Activated CD8-positive, alpha-beta memory T cell treated with anti-CD3 and anti-CD28 coated beads, Interleukin-2, amount 50 U/mL, for 48 hours (primary cell): ENCODE measurements around the gene UNC79.

Experiments used
- DNase-seq: peaks from one replicate; pipeline ENCODE4 v3.0.0-alpha.2; 2020

Gene UNC79

GRCh38 chr14:93675651-93676050 lies 244.9 kb downstream of the UNC79 start:
- DNase-seq: no peak

GRCh38 chr14:93676416-93676958 lies 245.7 kb downstream of the UNC79 start:
- DNase-seq: no peak

DNA sequence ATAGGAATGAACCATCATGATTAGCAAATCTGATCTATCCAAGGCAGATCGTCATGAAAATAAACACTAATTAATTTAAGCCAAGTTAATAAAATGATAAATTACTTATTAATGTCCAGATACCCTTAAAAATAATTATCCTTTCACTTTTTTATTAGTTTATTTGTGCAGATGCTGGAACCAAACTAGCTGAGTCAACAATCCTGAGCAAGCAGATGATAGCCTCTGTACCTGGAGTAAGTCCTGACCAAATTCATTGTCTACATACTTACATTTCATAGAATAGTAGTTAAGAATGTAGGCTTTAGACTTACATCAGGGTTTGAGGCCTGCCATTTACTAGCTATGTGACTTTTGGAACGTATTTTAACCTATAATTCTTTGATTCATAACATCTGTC lies 251.7 kb downstream of the UNC79 start:
- no peak for DNase-seq

DNA sequence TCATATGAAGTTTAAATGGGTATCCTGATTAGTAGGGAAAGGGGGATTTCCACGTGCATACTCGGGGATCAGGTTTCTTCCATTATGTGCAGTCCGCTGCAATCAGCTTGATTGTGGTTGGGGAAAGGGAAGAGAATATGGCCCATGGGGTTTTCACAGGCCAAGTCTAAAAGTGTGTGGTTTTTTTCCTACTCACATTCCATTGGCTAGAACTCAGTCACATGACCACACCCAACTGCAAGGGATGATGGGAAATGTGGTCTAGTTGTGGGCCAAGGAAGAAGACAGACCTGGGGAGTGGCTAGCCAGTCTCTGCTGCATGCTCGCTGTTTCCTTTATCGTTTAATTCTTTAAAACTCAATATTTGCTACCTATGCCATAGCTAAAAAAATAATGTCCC lies 252.5 kb downstream of the UNC79 start:
- no peak for DNase-seq

GRCh38 chr14:93685121-93685895 lies 254.6 kb downstream of the UNC79 start:
- DNase-seq: no peak

DNA sequence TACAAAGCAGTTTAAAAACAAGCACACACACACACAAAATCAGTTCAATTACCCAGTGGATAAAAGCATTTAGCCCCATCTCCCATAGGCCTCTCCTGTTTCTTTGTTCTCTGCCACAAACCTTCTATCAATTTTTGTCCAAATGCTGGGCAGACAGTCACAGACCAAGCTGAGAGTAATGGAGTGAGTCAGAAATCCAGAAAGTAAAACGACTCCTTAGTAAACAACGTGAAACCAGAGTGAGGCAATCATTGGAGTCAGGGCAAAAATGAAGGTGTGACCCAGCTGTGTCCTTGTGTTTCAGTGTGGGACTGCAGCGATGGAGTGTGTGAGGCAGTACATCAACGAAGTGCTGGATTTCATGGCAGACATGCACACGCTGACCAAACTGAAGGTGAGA lies 255.5 kb downstream of the UNC79 start:
- no peak for DNase-seq

GRCh38 chr14:93688239-93688666 lies 257.5 kb downstream of the UNC79 start:
- DNase-seq: no peak

GRCh38 chr14:93688820-93689219 lies 258.1 kb downstream of the UNC79 start:
- no peak for DNase-seq

DNA sequence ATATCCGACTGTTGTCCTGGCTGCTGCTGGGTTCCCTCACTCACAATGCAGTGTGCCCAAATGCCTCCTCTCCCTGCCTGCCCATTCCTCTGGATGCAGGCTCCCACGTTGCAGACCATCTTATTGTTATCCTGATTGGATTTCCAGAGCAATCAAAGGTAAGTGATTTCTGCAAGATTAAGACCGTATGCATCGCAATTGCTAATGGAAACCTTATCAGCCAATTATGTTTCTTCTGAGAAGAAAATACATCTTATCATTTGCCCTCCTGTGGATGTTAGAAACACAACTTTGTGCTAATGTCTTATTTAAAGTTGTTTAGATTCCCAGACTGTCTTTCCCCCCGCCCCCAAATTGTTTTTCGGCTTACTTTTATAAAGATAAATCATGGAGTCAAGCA lies 259.4 kb downstream of the UNC79 start:
- no peak for DNase-seq

GRCh38 chr14:93691042-93691780 lies 260.5 kb downstream of the UNC79 start:
- no peak for DNase-seq

GRCh38 chr14:93693914-93694313 lies 263.2 kb downstream of the UNC79 start:
- no peak for DNase-seq

DNA sequence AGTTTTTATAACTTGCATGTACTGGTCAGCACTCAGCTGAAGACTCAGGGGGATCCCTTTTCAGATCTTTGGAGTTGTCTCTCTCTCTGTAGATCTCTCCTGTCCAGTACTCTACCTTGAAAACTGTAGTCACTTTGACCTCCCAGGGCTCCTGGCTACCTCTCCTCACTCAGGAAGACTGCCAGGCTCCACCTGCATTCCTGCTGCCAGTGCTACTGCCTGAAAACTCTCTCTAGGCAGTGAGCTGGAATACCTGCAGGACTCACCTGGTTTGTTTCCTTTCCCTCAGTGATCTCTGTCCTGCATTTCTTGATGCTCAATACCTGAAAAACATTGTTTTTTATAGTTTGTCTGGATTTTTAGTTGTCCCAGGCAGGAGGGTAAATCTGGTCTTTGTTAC lies 270.2 kb downstream of the UNC79 start:
- no peak for DNase-seq

- DNase-seq: no peak
Measured at GRCh38 chr14:93701562-93701961, 270.8 kb downstream of the UNC79 start.

DNA sequence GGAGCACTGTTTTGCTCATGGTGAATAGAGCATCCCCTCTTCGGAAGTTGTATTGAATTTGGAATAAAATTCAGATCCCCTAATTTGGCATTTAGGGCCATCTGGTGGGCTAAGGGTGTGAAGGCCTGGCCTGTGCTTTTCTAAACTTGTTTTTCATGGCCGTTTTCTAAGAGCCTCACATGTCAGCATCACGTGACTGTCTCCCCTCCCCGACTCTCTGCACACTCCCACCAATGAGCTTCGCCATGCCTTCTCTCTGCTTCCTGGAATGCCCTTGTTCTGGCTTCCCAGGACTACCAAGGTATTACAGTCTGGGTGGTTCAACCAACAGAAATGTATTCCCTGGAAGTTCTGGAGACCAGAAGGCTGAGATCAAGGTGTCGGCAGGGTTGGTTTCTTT lies 272.2 kb downstream of the UNC79 start:
- no peak for DNase-seq

DNA sequence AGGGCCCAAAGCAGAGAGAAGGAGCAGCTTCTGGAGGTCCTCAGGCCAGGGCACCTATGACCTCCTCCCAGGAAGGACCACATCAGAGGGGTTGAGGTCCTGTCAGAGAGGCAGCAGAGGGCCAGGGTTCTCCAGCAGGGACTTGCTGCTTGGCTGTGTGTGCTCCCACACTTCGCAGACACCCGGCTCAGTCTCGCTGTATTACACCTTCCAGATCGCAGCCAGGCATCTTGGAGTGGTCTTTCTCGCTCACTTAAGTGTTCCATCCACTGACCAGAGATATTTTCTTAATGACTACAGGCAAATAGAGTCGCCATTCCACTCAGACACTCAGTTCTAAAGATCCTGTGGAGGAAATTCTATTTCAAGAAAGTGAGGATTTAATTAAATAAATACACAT lies 273.2 kb downstream of the UNC79 start:
- no peak for DNase-seq

DNA sequence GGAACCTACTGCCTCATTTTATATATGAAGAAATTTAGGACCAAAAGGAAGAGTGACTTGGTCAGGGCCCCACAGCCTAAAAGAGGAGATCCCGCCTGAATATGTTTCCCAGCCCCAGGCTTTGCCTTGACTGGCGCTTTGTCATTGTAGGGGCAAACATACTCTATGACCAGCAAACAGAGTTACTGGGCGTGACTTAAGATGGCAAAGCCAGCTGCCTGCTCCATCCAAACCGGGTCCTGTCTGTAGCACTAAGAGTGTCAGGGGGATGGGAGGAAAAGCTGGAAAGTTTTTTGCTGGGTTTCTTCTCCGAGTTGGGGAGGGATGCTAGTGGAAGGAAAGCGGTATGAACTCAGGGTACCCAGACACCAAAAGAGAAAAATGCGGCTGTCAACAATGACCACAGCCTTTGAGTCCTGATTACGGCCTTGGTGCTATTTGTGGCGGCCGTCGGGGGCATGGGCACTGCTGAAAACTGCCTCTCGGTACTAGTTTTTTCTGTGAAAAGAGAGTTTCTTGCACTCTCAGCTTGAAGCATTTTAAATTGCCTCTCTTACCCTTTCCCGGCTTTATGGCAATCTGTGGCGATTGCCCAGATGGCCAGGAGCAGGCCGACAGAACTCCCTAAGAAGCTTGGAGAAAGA lies 274.9 kb downstream of the UNC79 start:
- DNase-seq: peak; percentile 10

DNA sequence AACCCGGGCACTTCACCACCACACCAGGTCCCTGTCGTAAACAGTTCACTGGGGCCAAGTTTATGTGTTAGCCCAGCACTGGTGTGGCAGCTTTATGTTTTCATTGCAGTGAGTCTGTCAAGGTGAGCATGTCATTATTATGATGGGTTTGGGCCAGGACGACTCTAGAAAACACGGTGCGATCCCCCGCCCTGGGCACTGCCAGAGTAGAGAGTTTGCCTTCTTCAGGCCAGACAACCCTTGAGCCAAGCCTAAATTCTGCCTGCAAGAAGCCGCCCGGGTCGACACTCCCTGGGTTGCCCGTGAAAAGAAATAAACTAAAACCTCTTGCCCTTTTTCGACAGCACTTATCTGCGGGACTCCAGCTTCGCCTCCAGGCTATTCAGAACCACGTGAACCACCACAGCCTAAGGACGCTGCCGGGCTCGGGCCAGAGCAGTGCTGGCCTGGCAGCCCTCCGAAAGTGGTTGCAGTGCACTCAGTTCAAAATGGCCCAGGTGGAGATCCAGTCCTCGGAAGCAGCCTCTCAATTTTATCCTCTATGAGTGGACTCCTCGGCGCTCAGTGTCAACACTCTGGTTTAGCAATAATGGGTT lies 275.7 kb downstream of the UNC79 start:
- DNase-seq: no peak

GRCh38 chr14:93707475-93707874 lies 276.7 kb downstream of the UNC79 start:
- DNase-seq: no peak

- DNase-seq: no peak
Measured at GRCh38 chr14:93708311-93708734, 277.6 kb downstream of the UNC79 start.

DNA sequence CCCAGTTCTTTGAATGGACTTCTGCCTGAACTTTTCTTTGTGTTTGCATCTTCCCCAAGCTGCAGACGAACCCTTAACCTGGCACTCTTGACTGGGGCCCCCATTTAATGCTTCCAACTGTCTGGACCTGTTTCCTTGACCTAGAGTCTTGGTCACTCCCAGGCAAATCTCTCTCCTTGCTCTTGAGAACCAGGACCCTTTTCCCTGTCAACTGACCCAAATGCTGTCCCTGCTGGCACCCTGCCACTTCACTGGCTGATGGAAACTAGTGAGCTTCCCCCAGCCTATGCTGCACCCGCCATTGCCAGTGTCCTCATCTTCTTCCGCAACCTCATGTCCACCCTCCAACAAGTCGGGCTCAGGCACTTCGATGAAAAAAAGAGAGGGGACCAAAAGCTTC lies 278.1 kb downstream of the UNC79 start:
- DNase-seq: no peak

DNA sequence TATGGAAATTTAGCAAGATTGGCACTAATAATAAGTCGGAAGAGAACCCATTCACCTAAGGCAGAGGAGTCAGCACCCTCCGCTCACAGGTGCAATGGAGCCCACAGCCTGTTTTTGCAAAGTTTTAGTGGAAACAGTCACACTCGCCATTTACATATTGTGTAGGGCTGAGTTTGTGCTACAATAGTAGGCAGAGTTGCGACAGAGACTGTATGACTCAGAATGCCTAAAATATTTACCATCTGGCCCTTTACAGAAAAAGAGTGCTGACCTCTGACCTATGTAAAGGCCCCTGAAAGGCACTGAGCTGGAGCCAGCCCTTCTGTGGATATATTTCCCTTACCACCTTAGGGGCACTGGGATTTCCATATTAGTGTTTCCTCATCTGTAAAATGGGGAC lies 278.5 kb downstream of the UNC79 start:
- no peak for DNase-seq

DNA sequence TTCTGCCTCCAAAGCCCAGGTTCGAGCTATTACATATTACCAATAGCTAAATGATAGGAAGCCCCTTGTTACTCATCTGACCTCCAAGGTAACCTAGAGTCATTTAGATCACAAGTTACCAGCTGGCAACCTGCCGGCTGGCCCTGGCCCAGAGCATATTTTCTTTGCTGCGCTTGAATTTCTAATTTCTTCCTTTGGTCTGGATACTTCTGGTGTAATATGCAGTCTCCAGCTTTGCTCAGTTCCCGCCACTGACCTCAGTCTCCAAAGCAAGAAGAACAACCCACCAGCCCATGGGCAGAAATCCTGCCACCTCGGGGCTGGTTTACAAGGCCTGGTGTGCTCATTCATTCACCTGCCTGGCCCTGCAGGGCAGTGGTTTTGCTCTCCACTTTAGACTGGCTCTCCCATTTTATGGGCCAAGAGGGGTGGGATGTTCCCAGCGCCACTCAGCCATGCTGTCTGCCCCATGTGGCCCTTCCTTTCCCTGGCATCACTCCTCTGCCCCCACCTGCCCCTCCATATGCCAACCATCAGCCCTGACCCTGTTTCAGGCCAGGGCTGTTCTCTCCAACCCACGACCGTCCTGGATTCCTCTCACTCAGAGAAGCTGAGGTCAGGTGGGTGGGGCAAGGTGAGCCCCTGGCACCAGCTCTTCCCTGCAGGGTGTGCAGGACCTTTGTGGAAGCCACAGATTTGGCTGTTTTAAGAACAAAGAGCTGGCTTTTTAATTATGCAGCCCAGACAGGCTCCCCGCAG lies 281.5 kb downstream of the UNC79 start:
- DNase-seq: no peak
